Measurements from ENCODE around the gene TXNRD1.
A peak's percentile ranks its signal among the peaks of the same experiment; 100 is the strongest.
"Not testable (repeated sequence)": the region's sequence is repeated elsewhere in the genome, so short reads cannot be mapped to it uniquely, and the experiment has no call there.

TXNRD1 gene

GRCh38 chr12:104381731-104382480 is 166.3 kb downstream of the TXNRD1 start:
- Mint-ChIP-seq H3K4me1 (peaks cover 6% of the 10 kb centered on the region), H3K4me3 (no peak overlapping the region), H3K27me3 (peaks cover 3% of the 10 kb centered on the region), H3K27ac (peak overlapping the region; percentile 23), H3K36me3 (no peaks in the 10 kb centered on the region), H3K9me3 (no peaks in the 10 kb centered on the region)

GRCh38 chr12:104384141-104384880 is 168.7 kb downstream of the TXNRD1 start:
- Mint-ChIP-seq H3K36me3 (no peaks in the 10 kb centered on the region), H3K9me3 (no peaks in the 10 kb centered on the region), H3K27me3 (peaks cover 3% of the 10 kb centered on the region), H3K4me3 (no peak overlapping the region), H3K4me1 (peaks cover 6% of the 10 kb centered on the region), H3K27ac (no peak overlapping the region)

- Mint-ChIP-seq H3K27ac (no peak overlapping the region), H3K9me3 (no peaks in the 10 kb centered on the region), H3K4me3 (no peak overlapping the region), H3K27me3 (peaks cover 3% of the 10 kb centered on the region), H3K36me3 (no peaks in the 10 kb centered on the region), H3K4me1 (peaks cover 6% of the 10 kb centered on the region)
These were observed 169.9 kb downstream of the TXNRD1 start for GRCh38 chr12:104385510-104385909.

GRCh38 chr12:104386461-104386860 is 170.9 kb downstream of the TXNRD1 start:
- peaks cover 3% of the 10 kb centered on the region for H3K27me3 Mint-ChIP-seq
- no peak overlapping the region for H3K4me3 Mint-ChIP-seq
- no peaks in the 10 kb centered on the region for H3K9me3 Mint-ChIP-seq

GRCh38 chr12:104387190-104387589 is 171.6 kb downstream of the TXNRD1 start:
- Mint-ChIP-seq H3K9me3 (no peaks in the 10 kb centered on the region), H3K36me3 (no peaks in the 10 kb centered on the region), H3K4me3 (no peak overlapping the region), H3K27me3 (no peaks in the 10 kb centered on the region), H3K27ac (no peak overlapping the region), H3K4me1 (peaks cover 3% of the 10 kb centered on the region)

More at GRCh38 chr12:104386461-104386860, 170.9 kb downstream of the TXNRD1 start:
- H3K27ac Mint-ChIP-seq: no peak overlapping the region
- H3K36me3 Mint-ChIP-seq: no peaks in the 10 kb centered on the region
- H3K4me1 Mint-ChIP-seq: peaks cover 6% of the 10 kb centered on the region

- H3K4me3 Mint-ChIP-seq, H3K36me3 Mint-ChIP-seq, H3K27ac Mint-ChIP-seq: not testable (repeated sequence)
These were observed 178.5 kb downstream of the TXNRD1 start for GRCh38 chr12:104394086-104394485.

More at GRCh38 chr12:104394086-104394485, 178.5 kb downstream of the TXNRD1 start:
- not testable (repeated sequence) for H3K27me3 Mint-ChIP-seq, H3K4me1 Mint-ChIP-seq
- peaks cover 14% of the 10 kb centered on the region for H3K9me3 Mint-ChIP-seq
